Measurements from ENCODE around the gene CRYAB. TPM values are rescaled to one million over a fixed set of nuclear protein-coding genes. Genes with fewer than 3 reads are reported as not detected.

Gene CRYAB
- total and polyA plus RNA-seq, 8 donors = 28.4 to 207 (median 80.7) TPM

- intact Hi-C loops (cut with DNase I; ENCODE audit: low total_unique reads) = no loop called here
- 0 to 1% (median 1%) methylated on average over 11 to 51 of the region's 51 CpGs for WGBS, 5 donors
- Histone ChIP-seq H3K4me3 (peak within 1 kb of the TSS; percentile 73 to 97 (median 95)), H3K27ac (peak within 1 kb of the TSS; percentile 84 to 97 (median 90)), H3K36me3 (peaks cover 17 to 44% (median 37%) of the 10 kb centered on the region in 4 donors), H3K4me1 (peaks cover 4 to 32% (median 18%) of the 10 kb centered on the region in 4 donors), H3K27me3 (no peaks in the 10 kb centered on the region), H3K9me3 (no peaks in the 10 kb centered on the region)
- no peak for TF ChIP-seq EP300 (IDR thresholded peaks at IDR 0.05)
- TF ChIP-seq CTCF (IDR thresholded peaks at IDR 0.05) = peak in 4 of 7 experiments; percentile 13 to 53 (median 18)
- TF ChIP-seq POLR2AphosphoS5 (IDR thresholded peaks at IDR 0.05) = peak; percentile 36 to 87 (median 57)
- peak; percentile 78 to 94 for DNase-seq
Measured at GRCh38 chr11:111870886-111871692, 40.5 kb downstream of the CRYAB start, which contains the start of gene ALG9. Gene ALG9 (minus strand): TSS chr11:111871581. CDS start chr11:111871482, 99 bp downstream.

- Histone ChIP-seq H3K4me1 (peaks cover 4 to 32% (median 18%) of the 10 kb centered on the region in 4 donors), H3K27ac (peak overlapping the region in 4 of 5 donors; percentile 89 to 97 (median 90)), H3K27me3 (no peaks in the 10 kb centered on the region), H3K36me3 (peaks cover 17 to 44% (median 39%) of the 10 kb centered on the region in 4 donors), H3K4me3 (peak overlapping the region; percentile 73 to 97 (median 95)), H3K9me3 (no peaks in the 10 kb centered on the region)
- DNase-seq = no peak
- intact Hi-C loops (cut with DNase I; ENCODE audit: low total_unique reads) = no loop called here
- TF ChIP-seq CTCF (IDR thresholded peaks at IDR 0.05) (no peak), POLR2AphosphoS5 (IDR thresholded peaks at IDR 0.05) (no peak), EP300 (IDR thresholded peaks at IDR 0.05) (no peak), POLR2A (IDR thresholded peaks at IDR 0.05) (no peak)
Measured at GRCh38 chr11:111870522-111870885, 41.1 kb downstream of the CRYAB start.

GRCh38 chr11:111870113-111870512 lies 41.5 kb downstream of the CRYAB start:
- Histone ChIP-seq H3K9me3 (no peaks in the 10 kb centered on the region), H3K27ac (peak overlapping the region in 2 of 5 donors; percentile 91 to 97), H3K36me3 (peaks cover 16 to 44% (median 39%) of the 10 kb centered on the region in 4 donors), H3K4me3 (peak overlapping the region in 3 of 4 donors; percentile 73 to 97 (median 97)), H3K4me1 (peaks cover 4 to 32% (median 18%) of the 10 kb centered on the region in 4 donors), H3K27me3 (no peaks in the 10 kb centered on the region)
- intact Hi-C loops (cut with DNase I; ENCODE audit: low total_unique reads) = no loop called here
- TF ChIP-seq POLR2A (IDR thresholded peaks at IDR 0.05) = no peak
- no peak for TF ChIP-seq CTCF (IDR thresholded peaks at IDR 0.05)
- no peak for TF ChIP-seq POLR2AphosphoS5 (IDR thresholded peaks at IDR 0.05)
- no peak for TF ChIP-seq EP300 (IDR thresholded peaks at IDR 0.05)
- no peak for DNase-seq
- 85 to 96% (median 87%) methylated on average over 1 of the region's 1 CpG for WGBS, 5 donors

- WGBS, 5 donors = 69 to 82% (median 71%) methylated on average over 3 of the region's 3 CpGs
- no peak for DNase-seq
- no peak overlapping the region for H3K27ac ChIP-seq
- no peaks in the 10 kb centered on the region for H3K9me3 ChIP-seq
- H3K4me3 ChIP-seq = no peak overlapping the region
- intact Hi-C loops (cut with DNase I; ENCODE audit: low total_unique reads) = no loop called here
- peaks cover 30 to 92% (median 90%) of the 10 kb centered on the region in 4 donors for H3K36me3 ChIP-seq
- H3K27me3 ChIP-seq = no peaks in the 10 kb centered on the region
- H3K4me1 ChIP-seq = peaks cover 0 to 4% (median 0%) of the 10 kb centered on the region in 4 donors
- TF ChIP-seq POLR2A (IDR thresholded peaks at IDR 0.05) (no peak), EP300 (IDR thresholded peaks at IDR 0.05) (no peak), POLR2AphosphoS5 (IDR thresholded peaks at IDR 0.05) (no peak), CTCF (IDR thresholded peaks at IDR 0.05) (no peak)
Measured at GRCh38 chr11:111860257-111860656, 51.3 kb downstream of the CRYAB start.

Small RNA genes within 50 kb of the gene (small RNA-seq; reads per million reads assigned to genes)
- 0 reads per million in 4 donors for gene C11orf52
- 0 reads per million in 4 donors for gene GNG5P3
- 0 reads per million in 4 donors for gene RNA5SP351
- gene RPL37AP8 = 0 to 0.54 (median 0.10) reads per million in 4 donors

Other genes with a start within 250 kb of the CRYAB start
- gene PPP2R1B, start 145.4 kb downstream of the CRYAB start, total RNA-seq = 10 to 100 TPM in 4 of 5 donors, 1 to 10 TPM in 1; 5.5 to 71.2 (median 41.1) TPM
- 10 to 100 TPM in 2 of 3 donors, 1 to 10 TPM in 1; 9.6 to 15.3 (median 13.3) TPM for gene PPP2R1B, start 145.4 kb downstream of the CRYAB start, polyA plus RNA-seq
- 10 to 100 TPM; 19.7 to 53.7 (median 32.4) TPM for gene ALG9, start 40.2 kb downstream of the CRYAB start, total RNA-seq
- 10 to 100 TPM; 11.9 to 29.2 (median 13.0) TPM for gene ALG9, start 40.2 kb downstream of the CRYAB start, polyA plus RNA-seq
- 1 to 10 TPM in 2 of 5 donors, under 1 TPM in 1, not detected in 2; 0.29 to 4.3 (median 2.2) TPM for gene FDXACB1, start 32.6 kb downstream of the CRYAB start, total RNA-seq
- 1 to 10 TPM in 2 of 3 donors, under 1 TPM in 1; 0.95 to 1.7 (median 1.4) TPM for gene FDXACB1, start 32.6 kb downstream of the CRYAB start, polyA plus RNA-seq
- gene CFAP68, start 32.2 kb downstream of the CRYAB start, total RNA-seq = 10 to 100 TPM in 1 of 5 donors, 1 to 10 TPM in 3, not detected in 1; 3.9 to 51.9 (median 5.3) TPM
- 10 to 100 TPM; 40.2 to 50.7 (median 40.7) TPM for gene CFAP68, start 32.2 kb downstream of the CRYAB start, polyA plus RNA-seq
- gene HSPB2, start 964 bp upstream of the CRYAB start, total RNA-seq = under 1 TPM in 1 of 5 donors, not detected in 4; 0.37 TPM
- gene HSPB2, start 964 bp upstream of the CRYAB start, polyA plus RNA-seq = 1 to 10 TPM; 2.0 to 5.1 (median 4.0) TPM
- gene C11orf52, start 7.1 kb upstream of the CRYAB start, total RNA-seq = 10 to 100 TPM in 2 of 5 donors, 1 to 10 TPM in 2, not detected in 1; 3.9 to 18.7 (median 12.5) TPM
- gene C11orf52, start 7.1 kb upstream of the CRYAB start, polyA plus RNA-seq = 10 to 100 TPM; 28.0 to 43.4 (median 35.0) TPM
- gene DIXDC1, start 25.6 kb upstream of the CRYAB start, total RNA-seq = 100 to 1,000 TPM in 1 of 5 donors, 10 to 100 TPM in 4; 19.1 to 128 (median 60.4) TPM
- gene DIXDC1, start 25.6 kb upstream of the CRYAB start, polyA plus RNA-seq = 10 to 100 TPM in 2 of 3 donors, 1 to 10 TPM in 1; 6.2 to 15.6 (median 11.3) TPM
- gene DLAT, start 113.6 kb upstream of the CRYAB start, total RNA-seq = 10 to 100 TPM in 4 of 5 donors, 1 to 10 TPM in 1; 1.2 to 36.5 (median 13.9) TPM
- 10 to 100 TPM; 10.2 to 17.5 (median 14.7) TPM for gene DLAT, start 113.6 kb upstream of the CRYAB start, polyA plus RNA-seq
- gene PIH1D2, start 162.2 kb upstream of the CRYAB start, total RNA-seq = 10 to 100 TPM in 1 of 5 donors, 1 to 10 TPM in 1, under 1 TPM in 1, not detected in 2; 0.55 to 12.5 (median 3.3) TPM
- 1 to 10 TPM; 1.6 to 4.4 (median 2.9) TPM for gene PIH1D2, start 162.2 kb upstream of the CRYAB start, polyA plus RNA-seq
- gene NKAPD1, start 162.5 kb upstream of the CRYAB start, total RNA-seq = 10 to 100 TPM in 4 of 5 donors, 1 to 10 TPM in 1; 8.7 to 26.1 (median 23.5) TPM
- 10 to 100 TPM; 11.1 to 16.8 (median 14.3) TPM for gene NKAPD1, start 162.5 kb upstream of the CRYAB start, polyA plus RNA-seq
- 100 to 1,000 TPM in 1 of 5 donors, 10 to 100 TPM in 4; 13.9 to 107 (median 34.8) TPM for gene TIMM8B, start 175.0 kb upstream of the CRYAB start, total RNA-seq
- 100 to 1,000 TPM in 2 of 3 donors, 10 to 100 TPM in 1; 95.9 to 126 (median 122) TPM for gene TIMM8B, start 175.0 kb upstream of the CRYAB start, polyA plus RNA-seq
- gene SDHD, start 175.1 kb upstream of the CRYAB start, total RNA-seq = 100 to 1,000 TPM in 2 of 5 donors, 10 to 100 TPM in 3; 27.5 to 162 (median 62.5) TPM
- gene SDHD, start 175.1 kb upstream of the CRYAB start, polyA plus RNA-seq = 100 to 1,000 TPM; 123 to 168 (median 137) TPM

Data from stomach (tissue), 9 donors.